K562 (cell line): ENCODE data around the gene CSK. TPM values are rescaled to one million over a fixed set of nuclear protein-coding genes. Genes with fewer than 3 reads are reported as not detected.

ENCODE experiments used
- BHLHE40 ChIP-seq: IDR thresholded peaks from 2 replicates; pipeline ENCODE4 v1.6.1; 2011; ENCODE audit warnings: low read length, improper control_type of control experiment
- BMI1 ChIP-seq: fragments of 150-350 bp; IDR thresholded peaks from 2 replicates; pipeline ENCODE4 v1.6.1; 2014; ENCODE audit warnings: low read length
- CREBBP ChIP-seq: IDR thresholded peaks from one replicate; pipeline ENCODE4 v1.6.1; 2012; ENCODE audit warnings: low read depth, mild to moderate bottlenecking, control low read depth, inconsistent platforms, low read length
- EP400 ChIP-seq: fragments of 450-650 bp; IDR thresholded peaks from 2 replicates; pipeline ENCODE4 v1.6.1; 2017; ENCODE audit warnings: antibody characterized with exemption, mild to moderate bottlenecking, moderate library complexity
- ETV5 ChIP-seq: sonication (generic); formaldehyde crosslinking; IDR thresholded peaks from 2 replicates; pipeline ENCODE4 v1.4.0; 2020; ENCODE audit warnings: low read depth, mild to moderate bottlenecking, missing genetic modification reagents
- FOXP1 ChIP-seq: sonication (generic); formaldehyde crosslinking; IDR thresholded peaks from 2 replicates; pipeline ENCODE4 v1.8.0; 2022; ENCODE audit warnings: mild to moderate bottlenecking, missing genetic modification reagents
- HDAC8 ChIP-seq: fragments of 450-650 bp; IDR thresholded peaks from 2 replicates; pipeline ENCODE4 v1.6.1; 2016; ENCODE audit warnings: mild to moderate bottlenecking, missing genetic modification characterization, moderate library complexity, missing compliant biosample characterization
- ILF3 ChIP-seq: fragments of 450-650 bp; IDR thresholded peaks from 2 replicates; pipeline ENCODE4 v1.6.1; 2018; ENCODE audit warnings: antibody characterized with exemption, mild to moderate bottlenecking, moderate library complexity, borderline replicate concordance
- JUN ChIP-seq, 2 experiments: sonication (generic) in 1 of 2; formaldehyde crosslinking in 1 of 2; IDR thresholded peaks; 2 replicates each; pipeline versions ENCODE4 v1.6.1 to v1.8.0; 2012 to 2022; ENCODE audit warnings: borderline replicate concordance in 2 of 2, mild to moderate bottlenecking in 2 of 2, improper control_type of control experiment in 1 of 2, low read depth in 1 of 2, low read length in 1 of 2, missing genetic modification reagents in 1 of 2
- MNT ChIP-seq, 2 experiments: fragments of 450-650 bp; conservative IDR thresholded peaks; 2 replicates each; pipeline ENCODE4 v1.6.1; 2017; ENCODE audit warnings: mild to moderate bottlenecking in 2 of 2, moderate library complexity in 2 of 2
- POLR2AphosphoS5 ChIP-seq: IDR thresholded peaks from 2 replicates; pipeline ENCODE4 v1.6.1; 2011; ENCODE audit warnings: mild to moderate bottlenecking, low read depth, low read length, moderate library complexity; ENCODE audit not compliant: control insufficient read depth, insufficient read depth
- TCF3 ChIP-seq: sonication (generic); formaldehyde crosslinking; IDR thresholded peaks from 2 replicates; pipeline ENCODE4 v1.4.0; 2020; ENCODE audit warnings: mild to moderate bottlenecking, missing genetic modification reagents
- USF2 ChIP-seq: sonication (generic); formaldehyde crosslinking; IDR thresholded peaks from 2 replicates; pipeline ENCODE4 v1.5.0; 2020; ENCODE audit warnings: missing genetic modification reagents
- XRCC5 ChIP-seq: fragments of 200-400 bp; formaldehyde crosslinking; IDR thresholded peaks from 2 replicates; pipeline ENCODE4 v1.6.1; 2017; ENCODE audit warnings: low read depth, mild to moderate bottlenecking, low read length
- ZFX ChIP-seq: sonication (generic); formaldehyde crosslinking; IDR thresholded peaks from 2 replicates; pipeline ENCODE4 v1.8.0; 2022; ENCODE audit warnings: mild to moderate bottlenecking, missing genetic modification reagents, moderate library complexity
- polyA plus RNA-seq, 8 experiments: library from polyadenylated mRNA; depleted of rRNA in 4 of 8; stranded (reverse) in 5 of 8; unstranded in 3 of 8; fragments of >200 nt; fragmentation: Nextera tagmentation in 2 of 8; fragmentation: Illumina TruSeq in 1 of 8; extraction: Ambion mirVana in 2 of 8; extraction: Trizol in 1 of 8; gene quantifications; 2 replicates each; pipeline versions ENCODE4 v1.2.1 to v1.2.3, GENCODE V29; 2011 to 2014; ENCODE audit warnings: inconsistent platforms in 1 of 8, missing spikeins in 1 of 8
- total RNA-seq, 7 experiments: library from RNA; depleted of rRNA in 6 of 7; stranded (reverse); fragments of >200 nt in 6 of 7; fragmentation: Illumina TruSeq in 2 of 7; extraction: Trizol in 2 of 7; gene quantifications; 2 replicates each; pipeline versions ENCODE4 v1.2.1 to v1.2.3, GENCODE V29; 2011 to 2021; ENCODE audit warnings: low replicate concordance in 1 of 7
- TF ChIP-seq, protein P1 (sequence below): fragments of 450-650 bp; IDR thresholded peaks from 2 replicates; pipeline ENCODE4 v1.6.1; 2017; ENCODE audit warnings: antibody characterized with exemption, mild to moderate bottlenecking
- TF ChIP-seq, protein P2 (sequence below): fragments of 450-650 bp; IDR thresholded peaks from 2 replicates; pipeline ENCODE4 v1.6.1; 2018; ENCODE audit warnings: mild to moderate bottlenecking, low read depth; ENCODE audit not compliant: partially characterized antibody

The CSK gene
- total and polyA plus RNA-seq, 9 of the 15 experiments (the other 6 are each of a cell fraction or from before 2014, with no cell fraction given), result 1.5 to 112 (median 22.5) TPM

- TF ChIP-seq, protein P1, sequence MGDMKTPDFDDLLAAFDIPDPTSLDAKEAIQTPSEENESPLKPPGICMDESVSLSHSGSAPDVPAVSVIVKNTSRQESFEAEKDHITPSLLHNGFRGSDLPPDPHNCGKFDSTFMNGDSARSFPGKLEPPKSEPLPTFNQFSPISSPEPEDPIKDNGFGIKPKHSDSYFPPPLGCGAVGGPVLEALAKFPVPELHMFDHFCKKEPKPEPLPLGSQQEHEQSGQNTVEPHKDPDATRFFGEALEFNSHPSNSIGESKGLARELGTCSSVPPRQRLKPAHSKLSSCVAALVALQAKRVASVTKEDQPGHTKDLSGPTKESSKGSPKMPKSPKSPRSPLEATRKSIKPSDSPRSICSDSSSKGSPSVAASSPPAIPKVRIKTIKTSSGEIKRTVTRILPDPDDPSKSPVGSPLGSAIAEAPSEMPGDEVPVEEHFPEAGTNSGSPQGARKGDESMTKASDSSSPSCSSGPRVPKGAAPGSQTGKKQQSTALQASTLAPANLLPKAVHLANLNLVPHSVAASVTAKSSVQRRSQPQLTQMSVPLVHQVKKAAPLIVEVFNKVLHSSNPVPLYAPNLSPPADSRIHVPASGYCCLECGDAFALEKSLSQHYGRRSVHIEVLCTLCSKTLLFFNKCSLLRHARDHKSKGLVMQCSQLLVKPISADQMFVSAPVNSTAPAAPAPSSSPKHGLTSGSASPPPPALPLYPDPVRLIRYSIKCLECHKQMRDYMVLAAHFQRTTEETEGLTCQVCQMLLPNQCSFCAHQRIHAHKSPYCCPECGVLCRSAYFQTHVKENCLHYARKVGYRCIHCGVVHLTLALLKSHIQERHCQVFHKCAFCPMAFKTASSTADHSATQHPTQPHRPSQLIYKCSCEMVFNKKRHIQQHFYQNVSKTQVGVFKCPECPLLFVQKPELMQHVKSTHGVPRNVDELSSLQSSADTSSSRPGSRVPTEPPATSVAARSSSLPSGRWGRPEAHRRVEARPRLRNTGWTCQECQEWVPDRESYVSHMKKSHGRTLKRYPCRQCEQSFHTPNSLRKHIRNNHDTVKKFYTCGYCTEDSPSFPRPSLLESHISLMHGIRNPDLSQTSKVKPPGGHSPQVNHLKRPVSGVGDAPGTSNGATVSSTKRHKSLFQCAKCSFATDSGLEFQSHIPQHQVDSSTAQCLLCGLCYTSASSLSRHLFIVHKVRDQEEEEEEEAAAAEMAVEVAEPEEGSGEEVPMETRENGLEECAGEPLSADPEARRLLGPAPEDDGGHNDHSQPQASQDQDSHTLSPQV, result peak; percentile 84
- TF ChIP-seq HDAC8 (tag) (no peak), TCF3 (no peak; the same call in 1 of the 2 replicates), CREBBP (no peak), ILF3 (0 out of 2 replicates have a peak, but pooled peaks have one; percentile 80), USF2 (CRISPR knock-in tag) (peak; percentile 92), MNT (conservative IDR thresholded peaks at IDR 0.05) (peak; percentile 96 to 99), BMI1 (no peak), FOXP1 (CRISPR knock-in tag) (peak; percentile 89), BHLHE40 (peak; percentile 77), ZFX (CRISPR knock-in tag) (peak; percentile 95), XRCC5 (peak; percentile 70; the same call in 1 of the 2 replicates), ETV5 (CRISPR knock-in tag) (peak; percentile 71; the same call in 1 of the 2 replicates), EP400 (peak; percentile 91), JUN (IDR thresholded peaks at IDR 0.05; ENCODE audit: borderline replicate concordance, low read depth, low read length) (peak; percentile 71; the same call in 1 of the 2 replicates), JUN (CRISPR knock-in tag; IDR thresholded peaks at IDR 0.05; ENCODE audit: borderline replicate concordance) (no peak), POLR2AphosphoS5 (peak; percentile 73; the same call in 1 of the 2 replicates)
- TF ChIP-seq, protein P2, sequence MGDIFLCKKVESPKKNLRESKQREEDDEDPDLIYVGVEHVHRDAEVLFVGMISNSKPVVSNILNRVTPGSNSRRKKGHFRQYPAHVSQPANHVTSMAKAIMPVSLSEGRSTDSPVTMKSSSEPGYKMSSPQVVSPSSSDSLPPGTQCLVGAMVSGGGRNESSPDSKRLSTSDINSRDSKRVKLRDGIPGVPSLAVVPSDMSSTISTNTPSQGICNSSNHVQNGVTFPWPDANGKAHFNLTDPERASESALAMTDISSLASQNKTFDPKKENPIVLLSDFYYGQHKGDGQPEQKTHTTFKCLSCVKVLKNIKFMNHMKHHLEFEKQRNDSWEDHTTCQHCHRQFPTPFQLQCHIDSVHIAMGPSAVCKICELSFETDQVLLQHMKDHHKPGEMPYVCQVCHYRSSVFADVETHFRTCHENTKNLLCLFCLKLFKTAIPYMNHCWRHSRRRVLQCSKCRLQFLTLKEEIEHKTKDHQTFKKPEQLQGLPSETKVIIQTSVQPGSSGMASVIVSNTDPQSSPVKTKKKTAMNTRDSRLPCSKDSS, result no peak
Observed at GRCh38 chr15:74842581-74843444, 60.9 kb downstream of the CSK start, which contains the start of gene ULK3 (continued).
